ENCODE results near the gene FUT1. TPM values are rescaled to one million over a fixed set of nuclear protein-coding genes. Genes with fewer than 3 reads are reported as not detected.

Gene FUT1
- total and polyA plus RNA-seq, 9 of the 15 experiments (the other 6 are each of a cell fraction or from before 2014, with no cell fraction given): 2.3 to 18.5 (median 8.8) TPM

GRCh38 chr19:48713041-48713863, 39.2 kb downstream of the FUT1 start (continued):
- TF ChIP-seq ZNF609 (CRISPR knock-in tag; IDR thresholded peaks at IDR 0.05; ENCODE audit: borderline replicate concordance): no peak
- TF ChIP-seq ZNF224 (CRISPR knock-in tag; IDR thresholded peaks at IDR 0.05): no peak
- no peak for TF ChIP-seq GTF2F1 (IDR thresholded peaks at IDR 0.05; ENCODE audit: low read depth, low read length)
- TF ChIP-seq CBX1 (IDR thresholded peaks at IDR 0.05; ENCODE audit: low read depth): no peak
- peak; percentile 9; the same call in 1 of the 2 replicates for TF ChIP-seq NR2C2 (CRISPR knock-in tag; IDR thresholded peaks at IDR 0.05)
- TF ChIP-seq NR2C2 (tag; IDR thresholded peaks at IDR 0.05): no peak
- TF ChIP-seq ZNF436 (CRISPR knock-in tag; IDR thresholded peaks at IDR 0.05): no peak
- no peak for TF ChIP-seq TCF3 (CRISPR knock-in tag; IDR thresholded peaks at IDR 0.05)
- TF ChIP-seq ZNF354B (CRISPR knock-in tag; IDR thresholded peaks at IDR 0.05): no peak
- TF ChIP-seq ZNF449 (CRISPR knock-in tag; IDR thresholded peaks at IDR 0.05): no peak
- TF ChIP-seq, protein P1, sequence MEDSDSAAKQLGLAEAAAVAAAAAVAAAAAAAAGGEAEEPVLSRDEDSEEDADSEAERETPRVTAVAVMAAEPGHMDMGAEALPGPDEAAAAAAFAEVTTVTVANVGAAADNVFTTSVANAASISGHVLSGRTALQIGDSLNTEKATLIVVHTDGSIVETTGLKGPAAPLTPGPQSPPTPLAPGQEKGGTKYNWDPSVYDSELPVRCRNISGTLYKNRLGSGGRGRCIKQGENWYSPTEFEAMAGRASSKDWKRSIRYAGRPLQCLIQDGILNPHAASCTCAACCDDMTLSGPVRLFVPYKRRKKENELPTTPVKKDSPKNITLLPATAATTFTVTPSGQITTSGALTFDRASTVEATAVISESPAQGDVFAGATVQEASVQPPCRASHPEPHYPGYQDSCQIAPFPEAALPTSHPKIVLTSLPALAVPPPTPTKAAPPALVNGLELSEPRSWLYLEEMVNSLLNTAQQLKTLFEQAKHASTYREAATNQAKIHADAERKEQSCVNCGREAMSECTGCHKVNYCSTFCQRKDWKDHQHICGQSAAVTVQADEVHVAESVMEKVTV (CRISPR knock-in tag; IDR thresholded peaks at IDR 0.05): no peak
- TF ChIP-seq HES1 (IDR thresholded peaks at IDR 0.05; ENCODE audit: low read depth): no peak
- no peak for TF ChIP-seq ZNF644 (tag; IDR thresholded peaks at IDR 0.05; ENCODE audit: low read depth)
- no peak for TF ChIP-seq BDP1 (IDR thresholded peaks at IDR 0.05; ENCODE audit: insufficient read depth, insufficient read length)
- TF ChIP-seq MBD1 (CRISPR knock-in tag; IDR thresholded peaks at IDR 0.05): no peak
- TF ChIP-seq SRSF9 (IDR thresholded peaks at IDR 0.05; ENCODE audit: borderline replicate concordance, low read depth, low read length): no peak
- TF ChIP-seq ZNF217 (CRISPR knock-in tag; IDR thresholded peaks at IDR 0.05): 0 out of 2 replicates have a peak, but pooled peaks have one; percentile 19

Data from K562 (cell line).